HG03135 (cell line): ENCODE data around the gene UTP18.
"Not testable (repeated sequence)": the region's sequence is repeated elsewhere in the genome, so short reads cannot be mapped to it uniquely, and the experiment has no call there.

Experiments used
- ATAC-seq: cut with Tn5 transposase; IDR thresholded peaks from one replicate; pipeline ENCODE4 v1.9.1; 2021; ENCODE audit warnings: mild to moderate bottlenecking, moderate library complexity; ENCODE audit not compliant: unreplicated experiment

Gene UTP18

DNA sequence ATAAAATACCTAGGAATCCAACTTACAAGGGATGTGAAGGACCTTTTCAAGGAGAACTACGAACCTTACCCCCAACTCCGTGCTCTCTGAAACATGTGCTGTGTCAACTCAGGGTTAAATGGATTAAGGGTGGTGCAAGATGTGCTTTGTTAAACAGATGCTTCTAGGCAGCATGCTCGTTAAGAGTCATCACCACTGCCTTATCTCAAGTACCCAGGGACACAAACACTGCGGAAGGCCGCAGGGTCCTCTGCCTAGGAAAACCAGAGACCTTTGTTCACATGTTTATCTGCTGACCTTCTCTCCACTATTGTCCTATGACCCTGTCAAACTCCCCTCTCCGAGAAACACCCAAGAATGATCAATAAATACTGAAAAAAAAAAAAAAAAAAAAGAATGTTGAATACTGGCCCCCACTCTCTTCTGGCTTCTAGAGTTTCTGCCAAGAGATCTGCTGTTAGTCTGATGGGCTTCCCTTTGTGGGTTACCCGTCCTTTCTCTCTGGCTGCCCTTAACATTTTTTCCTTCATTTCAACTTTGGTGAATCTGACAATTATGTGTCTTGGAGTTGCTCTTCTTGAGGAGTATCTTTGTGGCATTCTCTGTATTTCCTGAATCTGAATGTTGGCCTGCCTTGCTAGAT, 70.6 kb downstream of the UTP18 start:
- not testable (repeated sequence) for ATAC-seq

DNA sequence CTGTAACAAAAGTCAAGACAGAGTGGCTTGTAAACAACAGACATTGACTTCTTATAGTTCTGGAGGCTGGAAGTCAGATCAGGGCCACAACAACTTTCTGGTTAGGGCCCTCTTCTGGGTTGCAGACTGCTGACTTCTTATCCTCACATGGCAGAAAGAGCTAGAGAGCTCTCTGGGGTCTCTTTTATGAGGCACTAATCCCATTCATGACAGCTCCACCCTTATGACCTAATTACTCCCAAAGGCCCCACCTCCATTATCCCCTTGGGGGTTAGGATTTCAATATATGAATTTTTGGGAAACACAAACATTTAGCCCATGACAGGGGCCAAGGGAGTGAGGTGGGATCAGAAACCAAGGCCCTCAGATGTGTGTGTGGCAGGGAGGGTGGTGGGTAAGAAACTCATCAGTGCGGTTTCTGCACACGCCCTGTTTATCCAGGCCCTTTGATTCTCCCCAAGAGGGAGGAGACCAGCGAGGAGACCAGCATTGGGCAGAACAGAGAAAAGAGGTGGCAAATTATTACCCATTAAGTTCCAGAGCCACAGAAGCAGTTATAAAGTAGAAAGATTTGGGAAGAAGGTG, 74.8 kb downstream of the UTP18 start:
- no peak for ATAC-seq

DNA sequence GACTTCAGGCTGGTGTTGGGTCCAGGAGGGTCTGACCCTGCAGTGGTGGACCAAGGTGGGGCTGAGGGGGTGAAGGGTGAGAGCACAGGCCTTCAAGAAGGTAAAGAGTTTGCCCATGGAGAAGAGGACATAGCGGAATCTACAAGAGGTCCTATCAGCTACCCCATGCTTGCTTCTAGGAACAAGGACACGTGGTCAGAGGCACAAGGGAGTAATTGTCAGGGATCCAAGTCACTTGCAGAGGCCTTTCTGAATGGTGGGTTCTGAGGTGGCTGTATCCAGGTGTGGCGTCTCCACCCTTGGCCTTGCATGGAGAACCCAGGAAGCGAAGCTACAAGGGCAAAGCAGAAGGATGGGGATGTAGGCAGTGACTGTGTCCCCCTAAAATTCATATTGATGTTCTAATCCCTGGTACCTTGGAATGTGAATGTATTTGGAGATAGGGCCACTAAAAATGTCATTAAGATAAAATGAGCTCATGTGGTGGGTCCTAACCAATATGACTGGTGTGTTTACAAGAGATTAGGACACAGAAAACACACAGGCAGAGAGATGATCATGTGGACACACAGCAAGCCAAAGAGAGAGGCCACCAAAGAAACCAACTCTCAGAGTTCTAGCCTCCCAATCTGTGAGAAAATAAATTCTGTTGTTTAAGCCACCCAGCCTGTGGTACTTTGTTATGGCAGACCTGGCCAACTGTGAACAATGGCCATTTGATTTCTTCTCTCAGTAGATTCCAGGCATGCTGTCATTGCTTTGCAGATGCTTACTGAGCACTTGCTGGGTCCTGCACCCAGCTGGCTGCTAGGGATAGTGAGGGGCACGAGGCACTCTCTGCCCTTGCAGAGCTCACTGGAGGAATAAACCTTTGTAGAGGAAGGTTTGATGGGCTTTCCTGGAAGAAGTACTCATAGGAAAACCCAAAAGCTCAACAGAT, 75.8 kb downstream of the UTP18 start:
- no peak for ATAC-seq

DNA sequence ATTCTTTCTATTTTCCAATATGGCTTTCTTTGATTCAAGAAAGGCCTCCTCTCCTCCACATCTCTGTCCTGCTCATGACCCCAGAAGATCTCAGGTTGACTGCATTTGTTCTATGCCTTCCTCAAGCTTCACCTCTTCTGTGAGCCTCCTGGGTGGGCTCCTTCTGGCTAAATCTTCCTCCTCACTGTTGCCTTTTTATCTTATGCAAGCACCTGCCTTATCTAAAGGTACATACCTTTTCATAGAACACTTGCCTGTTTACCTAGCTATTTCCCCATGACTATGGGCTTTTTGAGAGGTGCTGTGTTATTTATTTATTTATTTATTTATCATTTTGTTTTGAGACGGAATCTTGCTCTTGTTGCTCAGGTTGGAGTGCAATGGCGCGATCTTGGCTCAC, 81.1 kb downstream of the UTP18 start:
- no peak for ATAC-seq

DNA sequence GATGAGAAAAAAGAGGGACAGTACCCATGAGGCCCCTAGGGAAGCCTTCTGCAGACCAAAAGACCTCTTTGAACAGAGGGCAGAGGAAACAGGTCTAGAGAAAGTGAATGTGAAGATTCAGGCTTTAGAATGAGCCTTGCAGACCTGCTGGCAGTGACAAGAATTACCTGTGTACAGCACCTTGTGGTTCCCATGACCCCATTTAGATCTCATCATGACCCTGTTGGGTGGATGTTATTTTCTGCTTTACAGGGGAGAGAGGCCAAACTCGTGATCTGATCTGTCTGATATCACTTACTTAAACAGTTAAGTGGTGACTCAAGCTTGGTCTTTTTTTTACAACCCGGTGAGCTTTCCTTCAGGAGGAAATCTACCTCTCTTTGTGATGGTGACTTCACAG, 81.9 kb downstream of the UTP18 start:
- no peak for ATAC-seq

DNA sequence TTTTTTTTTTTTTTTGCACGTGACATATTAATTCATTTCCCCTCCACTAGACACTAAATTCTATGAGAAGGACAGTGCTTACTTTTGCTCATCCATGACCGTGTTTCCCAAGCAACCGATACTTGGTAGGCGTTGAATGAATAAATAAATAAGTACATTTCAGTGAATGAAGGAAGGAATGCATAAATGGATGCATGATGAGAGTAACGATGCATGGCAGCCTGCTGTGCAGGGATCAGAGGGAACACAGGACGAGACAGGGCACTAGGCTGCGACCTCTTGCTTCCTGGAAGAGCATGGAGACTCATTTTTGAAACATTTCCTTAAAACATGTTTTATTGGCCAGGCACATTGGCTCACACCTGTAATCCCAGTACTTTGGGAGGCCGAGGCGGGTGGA, 84.2 kb downstream of the UTP18 start:
- ATAC-seq, result no peak

DNA sequence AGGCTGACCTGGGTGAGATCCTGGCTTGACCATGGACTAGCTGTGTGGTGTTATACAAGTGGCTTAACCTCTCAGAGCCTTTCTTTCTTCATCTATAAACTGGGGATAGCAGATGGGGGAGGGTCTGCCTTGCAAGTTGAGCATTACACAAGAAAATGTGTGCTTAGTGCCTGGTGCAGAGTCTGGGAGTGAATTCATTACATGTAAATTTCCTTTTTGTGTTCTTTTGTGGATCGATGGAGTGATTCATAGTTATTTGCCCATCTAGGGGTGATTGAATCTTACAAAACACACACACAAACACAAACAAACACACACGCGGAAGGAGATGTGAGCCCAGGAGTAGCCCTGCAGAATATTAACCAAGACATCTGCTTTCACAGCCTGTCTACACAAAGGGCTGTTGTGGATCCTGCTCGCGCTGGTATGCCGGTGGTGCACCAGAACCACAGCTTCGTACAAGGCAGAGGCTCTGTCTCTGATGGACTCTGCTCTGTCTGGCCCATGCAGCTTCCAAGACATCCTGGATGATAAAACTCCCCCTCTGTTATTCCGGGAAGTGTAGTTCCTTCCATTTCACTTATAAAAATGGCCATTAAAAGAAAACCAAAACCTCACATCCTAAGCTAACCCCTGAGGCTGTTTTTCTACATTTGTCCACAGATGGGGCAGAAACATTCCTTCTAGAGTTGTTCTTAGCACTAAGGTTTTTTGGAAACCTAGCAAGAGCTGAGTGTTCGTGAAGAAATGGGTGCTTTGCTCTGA, 86.1 kb downstream of the UTP18 start:
- no peak for ATAC-seq
